Measurements from ENCODE around the gene CRLF3.

- peak; percentile 58 for TF ChIP-seq CTCF (IDR thresholded peaks at IDR 0.05; ENCODE audit: insufficient read depth, low read length, poor library complexity, severe bottlenecking)
- no peak for TF ChIP-seq EZH2phosphoT487 (conservative IDR thresholded peaks at IDR 0.05; ENCODE audit: low read length)
These were observed at the start of gene CRLF3 for GRCh38 chr17:30824356-30825145.
